ENCODE measurements around the gene ZRANB1. TPM values are rescaled to one million over a fixed set of nuclear protein-coding genes. Genes with fewer than 3 reads are reported as not detected.

ZRANB1 gene
- total RNA-seq, 1 experiment from 2014 or later, result 12.5 TPM

DNA sequence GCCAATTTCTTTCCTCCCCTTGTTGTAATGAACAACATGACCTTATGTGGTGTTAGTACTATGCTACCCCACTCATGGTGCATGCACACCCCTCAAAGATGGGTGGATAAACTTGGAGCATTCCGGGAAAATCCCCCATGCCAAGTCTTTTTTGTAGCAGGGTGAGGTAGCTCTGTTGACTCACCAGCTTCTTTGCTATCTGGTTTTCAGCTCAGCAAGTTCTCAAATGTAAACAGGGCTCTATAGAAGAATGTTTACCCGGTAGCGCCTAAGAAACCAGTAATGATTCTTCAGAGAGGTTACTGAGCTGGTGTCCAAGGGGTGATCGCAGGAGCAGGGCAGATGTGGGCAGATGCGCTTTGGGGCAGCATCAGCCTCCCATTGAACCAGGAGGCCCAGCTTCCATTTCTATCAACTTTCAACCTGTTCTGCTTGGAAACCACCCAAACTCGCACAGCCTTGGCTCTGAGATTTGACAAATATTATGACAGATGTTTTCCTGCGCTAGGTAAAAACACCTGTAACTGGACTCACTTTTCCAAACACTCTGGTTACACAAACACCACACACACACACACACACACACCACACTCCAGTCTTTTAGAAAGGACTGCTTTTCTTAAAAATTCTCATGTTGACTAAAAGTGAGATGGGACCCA, 87.8 kb downstream of the ZRANB1 start:
- intact Hi-C loops (cut with micrococcal nuclease; ENCODE audit: unreplicated experiment), result no loop called here
- BruUV-seq (replicated peaks), result no TSS peak
- H3K36me3 Mint-ChIP-seq (ENCODE audit: insufficient read depth, unreplicated experiment), result peaks cover 43% of the 10 kb centered on the region
- TF ChIP-seq, protein P1, sequence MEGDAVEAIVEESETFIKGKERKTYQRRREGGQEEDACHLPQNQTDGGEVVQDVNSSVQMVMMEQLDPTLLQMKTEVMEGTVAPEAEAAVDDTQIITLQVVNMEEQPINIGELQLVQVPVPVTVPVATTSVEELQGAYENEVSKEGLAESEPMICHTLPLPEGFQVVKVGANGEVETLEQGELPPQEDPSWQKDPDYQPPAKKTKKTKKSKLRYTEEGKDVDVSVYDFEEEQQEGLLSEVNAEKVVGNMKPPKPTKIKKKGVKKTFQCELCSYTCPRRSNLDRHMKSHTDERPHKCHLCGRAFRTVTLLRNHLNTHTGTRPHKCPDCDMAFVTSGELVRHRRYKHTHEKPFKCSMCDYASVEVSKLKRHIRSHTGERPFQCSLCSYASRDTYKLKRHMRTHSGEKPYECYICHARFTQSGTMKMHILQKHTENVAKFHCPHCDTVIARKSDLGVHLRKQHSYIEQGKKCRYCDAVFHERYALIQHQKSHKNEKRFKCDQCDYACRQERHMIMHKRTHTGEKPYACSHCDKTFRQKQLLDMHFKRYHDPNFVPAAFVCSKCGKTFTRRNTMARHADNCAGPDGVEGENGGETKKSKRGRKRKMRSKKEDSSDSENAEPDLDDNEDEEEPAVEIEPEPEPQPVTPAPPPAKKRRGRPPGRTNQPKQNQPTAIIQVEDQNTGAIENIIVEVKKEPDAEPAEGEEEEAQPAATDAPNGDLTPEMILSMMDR (IDR thresholded peaks at IDR 0.05; ENCODE audit: unreplicated experiment), result no peak
- no peak for DNase-seq
- H3K4me3 Mint-ChIP-seq (ENCODE audit: low read depth, unreplicated experiment), result no peak overlapping the region
- peaks cover 14% of the 10 kb centered on the region for H3K4me1 Mint-ChIP-seq (ENCODE audit: low read depth, unreplicated experiment)
- CTCF ChIA-PET, result interaction anchor here (0.7 kb wide), 1 partner anchor 362 kb away, joined by 3 read pairs; no protein-coding TSS in a partner anchor
- no peaks in the 10 kb centered on the region for H3K9me3 Mint-ChIP-seq (ENCODE audit: low read depth, unreplicated experiment)
- H3K27ac Mint-ChIP-seq (ENCODE audit: unreplicated experiment), result no peak overlapping the region
- no peaks in the 10 kb centered on the region for H3K27me3 Mint-ChIP-seq (ENCODE audit: unreplicated experiment)

DNA sequence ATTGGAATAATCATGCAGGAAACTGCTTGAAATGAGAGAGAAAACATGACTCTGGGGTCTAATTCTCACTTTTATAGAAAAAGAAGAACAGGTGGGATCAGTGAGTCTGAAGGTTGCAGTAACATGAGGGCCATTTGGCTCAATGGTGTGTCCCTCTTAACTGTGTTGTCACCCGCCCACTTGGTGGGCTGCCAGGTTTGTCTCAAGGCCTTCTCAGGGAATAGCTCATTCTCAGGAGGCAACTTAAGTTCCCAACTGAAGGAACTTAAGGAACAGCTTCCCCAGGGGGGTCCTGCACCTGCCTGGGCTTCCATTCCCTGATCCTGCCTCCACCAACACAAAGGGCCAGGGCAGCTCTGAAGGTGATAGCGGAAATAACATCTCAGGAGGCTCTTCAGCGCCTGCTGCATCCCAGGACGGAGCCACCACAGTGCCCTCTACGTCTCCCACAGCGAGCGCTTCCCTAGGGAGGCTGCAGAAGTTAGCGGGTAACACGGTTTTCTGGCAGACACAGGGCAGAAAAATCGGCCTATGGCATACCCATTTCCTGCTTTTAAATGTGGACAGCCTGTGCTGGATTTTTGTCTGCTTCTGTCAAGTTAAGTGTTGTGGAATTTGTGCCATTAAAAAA, 88.8 kb downstream of the ZRANB1 start:
- CTCF ChIA-PET, result no interaction called here
- no TSS peak for BruUV-seq (replicated peaks)
- TF ChIP-seq, protein P1 (IDR thresholded peaks at IDR 0.05; ENCODE audit: unreplicated experiment), result no peak
- Mint-ChIP-seq H3K4me1 (ENCODE audit: low read depth, unreplicated experiment) (peaks cover 15% of the 10 kb centered on the region), H3K9me3 (ENCODE audit: low read depth, unreplicated experiment) (no peaks in the 10 kb centered on the region), H3K36me3 (ENCODE audit: insufficient read depth, unreplicated experiment) (peaks cover 38% of the 10 kb centered on the region), H3K27ac (ENCODE audit: unreplicated experiment) (no peak overlapping the region), H3K4me3 (ENCODE audit: low read depth, unreplicated experiment) (no peak overlapping the region), H3K27me3 (ENCODE audit: unreplicated experiment) (no peaks in the 10 kb centered on the region)
- DNase-seq, result no peak
- intact Hi-C loops (cut with micrococcal nuclease; ENCODE audit: unreplicated experiment), result no loop called here

DNA sequence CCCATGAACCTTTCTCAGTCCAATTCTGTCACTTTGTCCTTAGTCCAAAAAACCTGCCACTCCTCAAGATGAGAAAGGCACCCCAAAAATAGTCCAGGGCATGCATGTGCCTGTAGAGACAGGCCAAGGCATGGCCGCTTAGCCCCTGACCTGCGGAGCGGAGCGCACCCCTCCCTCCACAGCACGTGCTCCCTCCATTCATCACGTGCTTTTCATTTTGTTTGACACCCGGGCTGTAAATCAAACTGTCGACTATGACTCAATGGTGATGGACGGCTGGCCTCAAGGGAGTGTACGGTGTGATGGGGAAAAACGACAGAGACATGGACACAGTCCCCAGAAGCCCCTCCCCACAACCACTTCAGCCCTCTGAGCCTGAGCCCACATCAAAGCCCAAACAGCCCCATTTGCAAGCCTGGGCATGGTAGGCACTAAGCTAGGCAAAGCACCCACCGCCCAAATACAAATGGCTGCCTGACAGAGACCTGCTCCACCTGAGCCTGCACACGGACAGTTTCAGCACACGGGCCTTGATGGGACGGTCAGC, 90.6 kb downstream of the ZRANB1 start:
- H3K9me3 Mint-ChIP-seq (ENCODE audit: low read depth, unreplicated experiment), result no peaks in the 10 kb centered on the region
- H3K27ac Mint-ChIP-seq (ENCODE audit: unreplicated experiment), result no peak overlapping the region
- no TSS peak for BruUV-seq (replicated peaks)
- CTCF ChIA-PET, result no interaction called here
- no peaks in the 10 kb centered on the region for H3K27me3 Mint-ChIP-seq (ENCODE audit: unreplicated experiment)
- no peak overlapping the region for H3K4me3 Mint-ChIP-seq (ENCODE audit: low read depth, unreplicated experiment)
- peaks cover 47% of the 10 kb centered on the region for H3K36me3 Mint-ChIP-seq (ENCODE audit: insufficient read depth, unreplicated experiment)
- DNase-seq, result no peak
- intact Hi-C loops (cut with micrococcal nuclease; ENCODE audit: unreplicated experiment), result no loop called here
- TF ChIP-seq, protein P1 (IDR thresholded peaks at IDR 0.05; ENCODE audit: unreplicated experiment), result no peak
- H3K4me1 Mint-ChIP-seq (ENCODE audit: low read depth, unreplicated experiment), result peaks cover 30% of the 10 kb centered on the region

DNA sequence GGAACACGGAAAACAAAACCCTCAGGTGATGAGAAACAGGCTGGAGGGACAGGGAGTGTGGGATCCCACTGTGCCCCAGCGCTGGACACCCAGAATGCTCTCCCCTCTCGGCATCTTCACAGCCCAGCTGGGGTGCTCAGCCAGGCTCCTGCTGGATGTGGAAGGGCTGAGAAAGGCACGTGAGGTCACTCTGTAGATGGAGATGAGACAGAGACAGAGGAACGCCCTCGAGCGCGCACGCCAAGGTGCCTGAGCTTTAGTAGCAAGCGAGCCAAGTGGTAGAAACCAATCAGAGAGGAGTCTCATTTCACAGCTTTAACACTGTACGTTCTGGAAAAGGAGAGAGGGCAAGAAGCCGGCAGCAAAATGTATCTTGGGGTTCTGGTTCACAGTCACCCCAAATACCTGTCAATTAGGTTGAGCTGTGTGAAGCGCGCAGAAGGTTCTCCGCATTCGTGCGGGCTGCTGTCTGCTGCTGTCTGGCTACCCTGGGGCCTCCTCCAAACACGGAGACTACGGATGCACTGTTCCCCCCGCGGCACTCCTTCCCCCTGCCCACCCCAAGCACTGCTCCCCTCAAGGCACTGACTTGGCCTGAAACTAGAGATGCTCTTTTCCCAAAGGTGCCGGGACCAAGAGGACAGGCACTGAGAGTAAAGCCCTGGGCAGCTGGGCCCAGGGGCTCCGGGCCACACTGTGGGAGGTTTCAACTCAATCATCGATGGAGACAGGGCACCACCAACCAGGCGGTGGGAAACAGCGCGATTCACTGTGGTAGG, 91.4 kb downstream of the ZRANB1 start:
- Mint-ChIP-seq H3K27me3 (ENCODE audit: unreplicated experiment) (no peaks in the 10 kb centered on the region), H3K4me3 (ENCODE audit: low read depth, unreplicated experiment) (no peak overlapping the region), H3K4me1 (ENCODE audit: low read depth, unreplicated experiment) (peaks cover 38% of the 10 kb centered on the region), H3K27ac (ENCODE audit: unreplicated experiment) (no peak overlapping the region), H3K36me3 (ENCODE audit: insufficient read depth, unreplicated experiment) (peaks cover 53% of the 10 kb centered on the region), H3K9me3 (ENCODE audit: low read depth, unreplicated experiment) (no peaks in the 10 kb centered on the region)
- CTCF ChIA-PET, result no interaction called here
- DNase-seq, result no peak
- no TSS peak for BruUV-seq (replicated peaks)
- TF ChIP-seq, protein P1 (IDR thresholded peaks at IDR 0.05; ENCODE audit: unreplicated experiment), result no peak
- intact Hi-C loops (cut with micrococcal nuclease; ENCODE audit: unreplicated experiment), result no loop called here
